ENCODE measurements around the gene MALL.
"Not testable (repeated sequence)": the region's sequence is repeated elsewhere in the genome, so short reads cannot be mapped to it uniquely, and the experiment has no call there.

Gene MALL
- long read RNA-seq, donor 1, partial matches to known transcripts, result 0 of 1 reads
- long read RNA-seq, donor 1, other reads (novel, unspliced or antisense), result 0 of 1 reads
- long read RNA-seq, donor 2, transcript MALL-201 (4 exons, 3,061 nt), result major isoform, 5 of 5 reads
- long read RNA-seq, donor 2, partial matches to known transcripts, result 0 of 5 reads
- long read RNA-seq, donor 2, other reads (novel, unspliced or antisense), result 0 of 5 reads
- long read RNA-seq, donor 3, partial matches to known transcripts, result 0 of 4 reads
- long read RNA-seq, donor 3, other reads (novel, unspliced or antisense), result 0 of 4 reads
- long read RNA-seq, donor 4, partial matches to known transcripts, result 0 of 2 reads
- long read RNA-seq, donor 4, other reads (novel, unspliced or antisense), result 0 of 2 reads
- long read RNA-seq, donor 5, transcript MALL-201 (4 exons, 3,061 nt), result major isoform, 6 of 6 reads
- long read RNA-seq, donor 5, partial matches to known transcripts, result 0 of 6 reads
- long read RNA-seq, donor 5, other reads (novel, unspliced or antisense), result 0 of 6 reads
- long read RNA-seq, donor 6, partial matches to known transcripts, result 0 of 2 reads
- long read RNA-seq, donor 6, other reads (novel, unspliced or antisense), result 0 of 2 reads
- long read RNA-seq, donor 7, transcript MALL-201 (4 exons, 3,061 nt), result major isoform, 7 of 7 reads
- long read RNA-seq, donor 7, partial matches to known transcripts, result 0 of 7 reads
- long read RNA-seq, donor 7, other reads (novel, unspliced or antisense), result 0 of 7 reads
- long read RNA-seq, donor 8, partial matches to known transcripts, result 0 of 1 reads
- long read RNA-seq, donor 8, other reads (novel, unspliced or antisense), result 0 of 1 reads

DNA sequence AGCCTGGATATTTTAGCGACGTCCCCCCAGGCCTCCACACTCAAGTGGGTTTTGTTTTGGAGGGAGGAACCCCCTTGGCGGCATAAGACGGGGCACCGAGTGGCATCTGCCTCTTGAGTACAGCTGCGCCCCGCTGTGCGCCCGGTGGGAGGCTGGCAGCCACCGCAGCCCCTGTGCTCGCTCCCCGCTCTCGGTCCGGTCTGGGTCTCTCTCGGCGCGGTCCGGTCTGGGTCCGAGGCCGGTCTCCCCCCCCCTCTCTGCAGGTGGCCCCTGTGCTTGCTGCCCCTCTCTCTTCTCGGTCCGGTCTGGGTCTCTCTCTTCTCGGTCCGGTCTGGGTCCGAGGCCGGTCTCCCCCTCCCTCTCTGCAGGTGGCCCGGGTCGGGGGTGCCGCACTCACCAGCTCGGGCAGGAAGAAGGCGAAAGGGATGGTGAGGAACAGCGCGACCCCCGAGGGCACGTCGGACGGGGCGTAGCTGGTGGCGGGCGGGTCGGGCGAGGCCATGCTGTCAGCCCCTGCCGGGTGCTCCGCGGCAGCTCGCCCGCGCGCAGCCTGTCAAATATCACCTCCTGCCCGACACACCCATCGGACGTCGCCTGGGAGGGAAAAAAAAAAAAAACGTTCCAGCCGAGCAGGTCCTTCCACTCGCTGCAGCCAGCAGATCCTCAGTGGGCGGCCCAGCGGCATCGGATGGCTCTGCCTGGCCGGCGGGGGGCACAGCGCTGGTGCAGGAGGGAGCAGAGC lies at the start of gene MALL:
TSS of gene MALL (minus strand) at position 532 of the 742 bp plus-strand sequence. CDS start at position 502, 30 bp downstream.
- DNase-seq, result peak; percentile 71

GRCh38 chr2:110157153-110157793 lies 41.7 kb upstream of the MALL start:
- no peak for DNase-seq

DNA sequence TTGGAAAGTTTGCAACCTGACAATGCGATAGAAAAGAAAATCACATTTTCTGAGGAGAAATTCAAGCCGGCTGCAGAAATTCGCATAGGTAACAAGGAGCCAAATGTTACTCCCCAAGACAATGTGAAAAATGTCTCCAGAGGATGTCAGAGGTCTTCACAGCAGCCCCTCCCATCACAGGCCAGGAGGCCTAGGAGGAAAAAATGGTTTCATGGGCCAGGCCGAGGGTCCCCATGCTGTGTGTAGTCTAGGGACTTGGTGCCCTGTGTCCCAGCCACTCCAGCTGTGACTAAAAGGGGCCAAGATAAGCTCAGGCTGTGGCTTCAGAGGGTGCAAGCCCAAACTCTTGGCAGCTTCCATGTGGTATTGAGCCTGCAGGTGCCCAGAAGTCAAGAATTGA lies 39.2 kb upstream of the MALL start:
- not testable (repeated sequence) for DNase-seq

DNA sequence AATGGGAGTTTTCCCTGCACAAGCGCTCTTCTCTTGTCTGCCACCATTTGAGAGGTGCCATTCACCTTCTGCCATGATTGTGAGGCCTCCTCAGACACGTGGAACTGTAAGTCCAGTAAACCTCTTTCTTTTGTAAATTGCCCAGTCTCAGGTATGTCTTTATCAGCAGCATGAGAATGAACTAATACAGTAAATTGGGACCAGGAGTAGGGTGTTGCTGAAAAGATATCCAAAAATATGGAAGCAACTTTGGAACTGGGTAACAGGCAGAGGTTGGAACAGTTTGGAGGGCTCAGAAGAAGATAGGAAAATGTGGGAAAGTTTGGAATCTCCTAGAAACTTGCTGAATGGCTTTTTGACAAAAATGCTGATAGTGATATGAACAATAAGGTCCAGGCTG lies 38.6 kb upstream of the MALL start:
- DNase-seq, result not testable (repeated sequence)

DNA sequence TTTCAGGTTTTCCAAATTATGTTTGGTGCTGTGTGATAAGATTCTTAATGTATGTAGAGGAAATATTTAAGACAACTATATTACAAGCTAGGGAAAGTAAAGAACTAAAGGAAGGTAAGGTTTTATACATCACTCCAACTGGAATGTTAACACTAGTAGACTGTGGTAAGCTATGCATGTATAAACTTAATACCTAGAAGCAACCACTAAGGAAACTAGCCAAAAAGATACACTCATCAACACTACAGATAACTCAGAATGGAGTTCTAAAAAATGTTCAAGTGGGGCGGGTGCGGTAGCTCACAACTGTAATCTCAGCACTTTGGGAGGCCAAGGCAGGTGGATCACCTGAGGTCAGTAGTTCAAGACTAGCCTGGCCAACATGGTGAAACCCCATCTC lies 37.8 kb upstream of the MALL start:
- DNase-seq, result no peak

DNA sequence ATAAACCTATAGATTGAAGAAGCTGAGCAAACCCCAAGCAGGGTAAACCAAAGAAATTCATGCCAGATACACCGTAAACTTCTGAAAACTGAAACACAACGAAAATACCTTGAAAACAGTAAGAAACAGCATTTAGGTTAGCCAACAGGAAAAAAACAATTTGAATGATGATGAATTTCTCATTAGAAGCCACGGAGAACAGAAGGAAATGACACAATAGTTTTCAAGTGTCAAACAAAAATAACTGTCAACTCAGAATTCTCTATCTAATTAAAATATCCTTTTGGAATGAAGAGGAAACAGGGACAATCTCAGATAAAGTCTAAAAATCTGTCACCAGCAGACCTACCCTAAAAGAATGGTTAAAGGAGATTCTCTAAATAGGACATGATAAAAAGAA lies 37.3 kb upstream of the MALL start:
- DNase-seq, result no peak

GRCh38 chr2:110149330-110150220 lies 34.0 kb upstream of the MALL start:
- DNase-seq, result no peak

DNA sequence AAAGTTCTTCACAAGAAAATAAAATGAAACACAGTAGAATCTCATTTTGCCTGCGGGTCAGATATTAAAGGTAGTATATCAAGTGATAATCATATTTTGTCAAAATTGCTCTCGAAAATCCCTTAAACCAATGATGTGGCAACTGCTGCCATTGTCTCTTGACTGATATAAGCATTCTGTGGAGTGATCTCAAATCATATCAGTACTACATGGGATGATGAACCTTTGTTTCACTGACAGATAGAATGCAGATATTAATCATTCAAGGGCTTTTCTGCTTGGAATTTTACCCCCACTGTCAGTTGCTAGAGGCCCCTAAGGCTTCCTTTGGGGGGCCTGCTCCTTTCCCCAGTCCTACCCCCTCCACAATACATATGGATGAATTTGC lies 31.3 kb upstream of the MALL start:
- DNase-seq, result no peak

GRCh38 chr2:110146183-110146944 lies 30.7 kb upstream of the MALL start:
- DNase-seq, result no peak

- DNase-seq, result no peak
These were observed 28.4 kb upstream of the MALL start for GRCh38 chr2:110143982-110144381.

- DNase-seq, result no peak
These were observed 24.8 kb upstream of the MALL start for GRCh38 chr2:110140401-110140800.

DNA sequence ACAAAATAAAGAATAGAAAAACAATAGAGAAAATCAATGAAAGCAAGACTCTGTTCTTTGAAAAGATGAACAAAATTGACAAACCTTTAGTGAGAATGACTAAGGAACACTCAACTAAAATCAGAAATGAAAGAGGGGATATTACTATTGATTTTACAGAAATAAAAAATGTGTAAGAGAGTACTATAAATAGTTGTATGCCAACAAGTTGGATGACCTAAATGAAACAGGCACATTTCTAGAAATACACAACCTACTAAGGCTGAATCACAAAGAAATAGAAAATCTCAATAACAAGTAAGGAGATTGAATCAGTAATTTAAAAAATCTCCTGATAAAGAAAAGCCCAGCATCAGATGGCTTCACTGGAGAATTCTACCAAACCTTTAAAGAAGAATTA lies 18.4 kb upstream of the MALL start:
- DNase-seq, result no peak

GRCh38 chr2:110131166-110131565 lies 15.5 kb upstream of the MALL start:
- no peak for DNase-seq

GRCh38 chr2:110130757-110131156 lies 15.1 kb upstream of the MALL start:
- no peak for DNase-seq

- DNase-seq, result no peak
These were observed 11.3 kb upstream of the MALL start for GRCh38 chr2:110126906-110127305.

DNA sequence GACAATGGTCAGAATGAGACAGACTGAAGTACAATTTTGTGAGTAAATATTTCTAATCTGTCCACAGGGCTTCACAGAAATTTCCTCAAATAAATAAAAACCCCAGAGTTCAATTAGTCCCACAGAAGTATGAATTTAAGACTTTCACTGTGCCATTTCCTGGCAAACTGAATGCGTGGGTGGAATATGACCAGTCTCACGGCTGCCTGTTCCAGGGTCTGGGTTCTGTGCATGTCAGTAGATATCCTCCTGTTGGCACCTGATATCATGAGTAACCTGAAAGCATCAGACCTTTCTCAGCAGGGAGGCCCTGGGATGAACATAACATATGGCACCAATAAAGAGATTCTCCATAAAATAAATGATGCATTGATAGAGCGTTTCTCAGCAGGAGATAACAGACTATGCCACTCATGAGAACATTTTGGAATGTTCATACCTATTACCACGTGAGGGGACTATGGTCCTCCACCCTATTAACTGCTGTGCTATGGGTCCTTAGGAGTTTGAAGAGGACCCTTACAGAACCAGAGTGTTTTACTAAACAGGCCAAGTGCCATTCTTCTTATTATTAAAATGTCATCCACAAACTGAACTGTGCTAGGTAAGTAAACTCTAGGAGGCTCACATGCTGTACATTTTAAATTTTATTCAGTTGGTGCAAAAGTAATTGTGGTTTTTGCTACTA lies 10.6 kb upstream of the MALL start:
- no peak for DNase-seq

DNA sequence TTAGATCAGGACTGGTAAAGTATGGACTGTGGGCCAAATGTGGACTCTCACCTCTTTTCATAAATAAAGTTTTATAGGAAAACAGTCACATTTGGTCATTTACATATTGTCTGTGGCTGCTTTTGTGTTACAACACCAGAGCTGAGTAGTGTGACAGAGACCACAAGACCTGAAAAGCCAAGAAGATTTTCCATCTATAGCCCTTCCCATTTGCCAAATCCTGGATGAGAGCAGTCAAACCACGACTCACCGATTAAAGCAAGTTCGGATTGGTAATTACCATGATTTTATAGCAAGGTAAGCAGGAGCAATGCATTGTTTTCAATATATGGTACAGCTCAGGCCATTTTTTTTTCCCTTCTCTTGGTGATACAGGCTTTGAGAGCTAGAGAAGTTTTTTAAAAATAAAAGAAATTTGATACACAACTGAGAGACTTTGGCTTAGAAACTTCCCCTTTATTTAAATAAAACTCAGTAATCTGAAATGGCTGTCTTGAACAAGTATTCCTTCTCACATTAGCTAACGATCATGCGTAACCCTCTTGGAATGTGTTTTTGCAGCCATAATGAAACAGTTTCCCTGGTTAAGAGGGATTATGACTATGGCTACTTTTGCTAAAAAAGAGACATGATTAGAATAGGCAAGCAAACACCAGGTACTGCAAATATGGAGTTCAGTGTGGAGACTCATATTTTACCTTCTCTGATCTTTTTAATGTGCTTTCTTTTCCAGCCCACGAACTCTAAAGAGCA lies 9.5 kb upstream of the MALL start:
- DNase-seq, result no peak

DNA sequence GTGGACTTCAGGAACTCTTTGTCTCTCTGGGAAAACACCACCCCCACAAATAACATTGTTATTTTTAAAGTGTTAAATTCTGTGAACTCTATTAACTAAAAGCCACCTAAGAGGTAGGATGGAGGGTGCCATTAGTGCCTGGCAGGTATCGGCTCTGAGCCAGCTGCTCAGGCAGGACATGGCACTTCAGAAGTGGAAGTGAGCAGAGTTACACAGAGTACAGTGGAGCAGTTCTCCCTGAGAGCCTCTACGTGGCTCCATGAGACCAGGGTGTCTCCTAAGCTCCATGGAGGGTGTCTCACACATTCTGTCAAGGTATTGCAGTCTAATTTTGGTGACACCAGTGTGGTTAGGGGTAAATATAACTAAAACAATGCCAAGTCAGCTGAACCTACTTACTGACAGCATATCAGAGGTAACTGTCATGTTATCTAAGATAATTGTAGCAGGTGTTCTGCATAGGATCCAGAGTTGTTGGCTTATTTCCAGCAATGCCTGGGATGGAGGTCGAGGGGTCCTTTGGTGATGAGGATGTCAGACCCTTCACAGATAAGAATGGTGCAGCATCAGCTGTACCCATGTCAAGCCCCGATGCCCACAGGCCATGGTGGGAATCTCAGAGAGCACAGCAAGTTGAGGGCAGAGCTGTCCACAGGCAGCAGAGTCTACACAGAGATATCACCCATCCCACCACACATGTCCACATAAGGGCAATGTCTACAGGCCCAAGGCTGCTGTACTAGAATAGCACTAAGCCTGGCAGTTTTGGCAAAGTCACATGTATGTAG lies 8.6 kb upstream of the MALL start:
- no peak for DNase-seq

Data from right kidney (tissue), 9 donors.